Measurements from ENCODE around the gene P3H3.

P3H3 gene, protein sequence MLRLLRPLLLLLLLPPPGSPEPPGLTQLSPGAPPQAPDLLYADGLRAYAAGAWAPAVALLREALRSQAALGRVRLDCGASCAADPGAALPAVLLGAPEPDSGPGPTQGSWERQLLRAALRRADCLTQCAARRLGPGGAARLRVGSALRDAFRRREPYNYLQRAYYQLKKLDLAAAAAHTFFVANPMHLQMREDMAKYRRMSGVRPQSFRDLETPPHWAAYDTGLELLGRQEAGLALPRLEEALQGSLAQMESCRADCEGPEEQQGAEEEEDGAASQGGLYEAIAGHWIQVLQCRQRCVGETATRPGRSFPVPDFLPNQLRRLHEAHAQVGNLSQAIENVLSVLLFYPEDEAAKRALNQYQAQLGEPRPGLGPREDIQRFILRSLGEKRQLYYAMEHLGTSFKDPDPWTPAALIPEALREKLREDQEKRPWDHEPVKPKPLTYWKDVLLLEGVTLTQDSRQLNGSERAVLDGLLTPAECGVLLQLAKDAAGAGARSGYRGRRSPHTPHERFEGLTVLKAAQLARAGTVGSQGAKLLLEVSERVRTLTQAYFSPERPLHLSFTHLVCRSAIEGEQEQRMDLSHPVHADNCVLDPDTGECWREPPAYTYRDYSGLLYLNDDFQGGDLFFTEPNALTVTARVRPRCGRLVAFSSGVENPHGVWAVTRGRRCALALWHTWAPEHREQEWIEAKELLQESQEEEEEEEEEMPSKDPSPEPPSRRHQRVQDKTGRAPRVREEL

GRCh38 chr12:6827982-6828780 lies at the start of gene P3H3:
P3H3 (plus strand) TSS chr12:6828407; CDS start chr12:6828441, 34 bp downstream.
- DNase-seq (ENCODE audit: low read depth), result no peak

DNA sequence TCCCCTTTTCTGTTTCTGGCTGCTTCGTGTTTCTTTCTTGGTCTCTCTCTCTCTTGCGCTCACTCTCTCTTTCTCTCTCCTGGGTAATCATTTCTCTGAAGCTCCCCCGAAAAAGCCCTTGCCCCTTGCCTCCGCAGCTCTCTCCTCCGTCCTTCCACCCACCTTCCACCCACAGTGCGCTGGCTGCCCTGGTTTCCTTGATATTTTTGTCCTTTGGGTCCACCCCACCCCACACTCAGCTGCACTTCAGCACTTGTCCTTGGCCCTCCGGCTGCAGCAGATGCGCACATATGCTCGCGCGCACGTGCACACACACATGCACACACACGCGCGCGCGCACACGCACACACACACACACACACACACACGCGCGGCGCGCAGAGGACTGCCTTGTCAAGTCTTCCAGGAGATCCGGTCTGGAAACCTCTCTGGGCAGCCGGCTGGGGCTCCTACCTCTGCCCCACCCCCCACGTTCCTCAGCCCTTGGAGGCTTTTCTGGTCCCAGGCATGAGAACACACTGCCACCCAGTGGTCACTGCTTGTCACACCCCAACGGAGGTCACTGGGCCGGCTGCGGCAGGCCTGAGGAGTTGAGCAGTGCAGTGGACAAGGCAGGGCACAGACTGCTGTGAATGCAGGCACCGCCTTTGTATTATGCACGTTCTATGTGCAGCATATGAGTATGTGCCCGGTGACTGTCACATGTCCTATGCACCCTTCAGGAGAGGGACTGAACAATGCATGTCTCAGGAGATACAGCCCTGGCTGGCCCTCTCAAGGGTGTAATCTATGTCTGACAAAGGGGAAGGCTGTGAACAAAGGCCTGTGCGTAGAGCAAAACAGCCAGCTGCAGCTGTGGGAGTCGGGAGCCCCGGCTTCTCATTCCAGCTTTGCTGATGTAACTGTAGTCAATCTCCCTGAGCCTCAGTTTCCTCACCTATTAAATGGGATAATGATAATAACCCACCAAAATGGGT lies 49.3 kb upstream of the P3H3 start:
- peak; percentile 83 for DNase-seq (ENCODE audit: low read depth)

GRCh38 chr12:6779708-6780432 lies 48.3 kb upstream of the P3H3 start:
- no peak for DNase-seq (ENCODE audit: low read depth)

DNA sequence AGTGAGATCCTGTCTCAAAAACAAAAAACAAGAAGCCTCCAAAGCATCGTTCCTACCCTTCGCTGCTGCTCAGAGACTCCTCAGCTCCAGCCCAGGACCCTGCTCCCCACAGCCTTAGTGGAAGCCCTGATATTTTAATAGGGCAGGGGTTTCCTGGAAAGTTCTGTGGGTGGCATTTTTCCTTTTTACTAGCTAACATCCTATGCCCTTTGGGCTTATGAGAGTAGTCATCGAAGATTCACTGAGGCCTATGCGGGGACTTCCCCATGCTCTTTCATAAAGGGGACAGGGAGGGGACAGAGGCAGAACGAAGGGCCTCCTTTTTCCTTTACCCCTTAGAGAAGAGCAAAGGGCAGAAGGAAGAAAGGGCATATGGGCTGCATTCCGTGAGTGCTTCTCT lies 47.6 kb upstream of the P3H3 start:
- no peak for DNase-seq (ENCODE audit: low read depth)

- no peak for DNase-seq (ENCODE audit: low read depth)
These were observed 46.1 kb upstream of the P3H3 start for GRCh38 chr12:6782119-6782518.

- no peak for DNase-seq (ENCODE audit: low read depth)
These were observed 45.2 kb upstream of the P3H3 start for GRCh38 chr12:6782850-6783566.

DNA sequence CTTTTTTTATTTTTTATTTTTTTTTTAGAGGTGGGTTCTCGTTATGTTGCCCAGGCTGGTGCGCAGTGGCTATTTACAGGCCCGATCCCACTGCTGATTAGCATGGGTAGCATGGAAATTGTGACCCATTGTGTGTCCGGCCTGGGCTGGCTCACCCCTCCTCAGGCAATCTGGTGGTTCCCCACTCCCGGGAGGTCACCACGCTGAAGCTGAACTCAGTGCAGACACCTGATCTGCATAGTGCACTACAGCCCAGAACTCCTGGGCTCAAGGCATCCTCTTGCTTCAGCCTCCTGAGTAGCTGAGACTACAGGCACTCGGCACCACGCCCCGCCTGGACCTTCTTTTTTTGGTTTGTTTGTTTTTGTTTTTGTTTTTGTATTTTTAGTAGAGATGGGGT lies 44.4 kb upstream of the P3H3 start:
- no peak for DNase-seq (ENCODE audit: low read depth)

DNA sequence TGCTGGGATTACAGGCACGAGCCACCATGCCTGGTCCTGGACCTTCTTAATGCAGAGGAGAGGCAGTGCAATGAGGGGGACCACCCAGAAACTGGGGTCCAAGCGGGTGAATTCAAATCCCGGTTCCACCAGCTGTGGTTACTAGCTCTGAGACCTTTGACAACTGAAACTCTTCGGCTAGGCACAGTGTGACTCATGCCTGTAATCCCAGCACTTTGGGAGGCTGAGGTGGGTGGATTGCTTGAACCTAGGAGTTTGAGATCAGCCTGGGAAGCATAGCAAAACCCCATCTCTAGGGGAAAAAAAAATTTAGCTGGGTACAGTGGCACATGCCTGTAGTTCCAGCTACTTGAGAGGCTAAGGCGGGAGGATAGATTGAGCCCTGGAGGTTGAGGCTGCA lies 43.9 kb upstream of the P3H3 start:
- no peak for DNase-seq (ENCODE audit: low read depth)

- DNase-seq (ENCODE audit: low read depth), result no peak
These were observed 43.4 kb upstream of the P3H3 start for GRCh38 chr12:6784761-6785160.

- DNase-seq (ENCODE audit: low read depth), result no peak
These were observed 41.7 kb upstream of the P3H3 start for GRCh38 chr12:6786416-6787094.

DNA sequence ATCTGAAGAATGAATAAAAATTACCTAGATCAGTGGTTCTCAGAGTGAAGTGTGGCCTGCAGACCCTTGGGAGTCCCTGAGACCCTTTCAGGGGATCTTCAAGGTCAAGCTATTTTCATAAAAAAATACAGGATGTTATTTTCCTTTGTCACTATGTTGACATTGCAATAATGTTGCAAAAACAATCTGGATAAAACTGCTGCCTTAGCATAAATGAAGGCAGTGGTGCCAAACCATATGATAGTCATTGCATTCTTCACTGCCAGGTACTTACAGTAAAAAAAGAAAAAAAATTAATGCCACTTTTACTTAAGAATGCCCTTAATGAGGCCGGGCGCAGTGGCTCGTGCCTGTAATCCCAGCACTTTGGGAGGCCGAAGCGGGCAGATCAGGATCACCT lies 40.9 kb upstream of the P3H3 start:
- no peak for DNase-seq (ENCODE audit: low read depth)

DNA sequence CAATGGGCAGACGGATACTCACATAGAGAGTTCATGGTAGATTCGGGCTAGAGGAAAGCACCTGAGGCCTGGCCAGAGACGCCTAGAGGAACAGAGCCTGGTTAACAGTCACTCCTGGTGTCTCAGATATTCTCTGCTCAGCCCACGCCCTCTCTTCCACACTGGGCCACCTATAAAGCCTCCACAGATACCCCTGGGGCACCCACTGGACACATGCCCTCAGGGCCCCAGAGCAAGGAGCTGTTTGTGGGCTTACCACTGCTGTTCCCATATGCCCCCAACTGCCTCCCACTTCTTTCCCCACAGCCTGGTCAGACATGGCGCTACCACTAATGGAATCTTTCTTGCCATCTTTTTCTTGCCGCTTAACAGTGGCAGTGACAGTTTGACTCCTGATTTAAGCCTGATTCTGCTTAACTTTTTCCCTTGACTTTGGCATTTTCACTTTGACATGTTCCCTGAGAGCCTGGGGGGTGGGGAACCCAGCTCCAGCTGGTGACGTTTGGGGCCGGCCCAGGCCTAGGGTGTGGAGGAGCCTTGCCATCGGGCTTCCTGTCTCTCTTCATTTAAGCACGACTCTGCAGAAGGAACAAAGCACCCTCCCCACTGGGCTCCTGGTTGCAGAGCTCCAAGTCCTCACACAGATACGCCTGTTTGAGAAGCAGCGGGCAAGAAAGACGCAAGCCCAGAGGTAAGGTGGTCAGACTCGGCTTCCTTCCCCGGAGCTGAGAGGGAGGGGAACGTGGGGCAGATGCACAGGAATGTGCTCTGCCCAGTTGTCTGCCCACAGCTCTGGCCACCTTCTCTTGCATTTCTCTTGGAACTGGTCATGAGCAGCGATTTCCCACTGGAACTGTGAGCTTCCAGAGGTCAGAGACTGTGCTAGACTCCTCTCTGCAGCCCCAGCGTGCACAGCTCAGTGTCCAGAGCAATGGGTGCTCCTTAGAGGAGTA lies 39.0 kb upstream of the P3H3 start, which contains the start of gene CD4:
Gene CD4 (plus strand): TSS at position 557 of the 953 bp plus-strand sequence. CDS start 10,611 bp downstream, outside the sequence.
- DNase-seq (ENCODE audit: low read depth), result peak; percentile 48

- DNase-seq (ENCODE audit: low read depth), result no peak
These were observed 37.6 kb upstream of the P3H3 start for GRCh38 chr12:6790496-6791150.

GRCh38 chr12:6791931-6792520 lies 36.2 kb upstream of the P3H3 start:
- DNase-seq (ENCODE audit: low read depth), result no peak

GRCh38 chr12:6792522-6793201 lies 35.5 kb upstream of the P3H3 start:
- DNase-seq (ENCODE audit: low read depth), result no peak

GRCh38 chr12:6795088-6795487 lies 33.1 kb upstream of the P3H3 start:
- no peak for DNase-seq (ENCODE audit: low read depth)

DNA sequence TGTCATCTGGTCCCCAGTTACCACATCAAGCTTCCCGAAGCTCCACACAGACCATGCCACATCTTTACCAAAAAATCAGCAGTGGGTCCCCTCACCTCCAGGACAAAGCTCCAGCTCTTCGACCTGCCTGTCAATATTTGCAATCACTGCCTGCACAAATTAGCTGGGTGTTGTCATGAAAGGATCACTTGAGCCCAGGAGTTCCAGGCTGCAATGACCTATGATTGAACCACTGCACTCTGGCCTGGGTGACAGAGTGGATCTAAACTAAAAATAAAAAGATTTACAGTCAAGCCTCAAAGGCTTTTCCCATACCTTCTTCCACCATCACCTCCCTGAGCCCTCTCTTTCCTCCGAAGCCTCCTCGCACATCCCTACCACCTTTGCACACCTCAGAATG lies 31.6 kb upstream of the P3H3 start:
- DNase-seq (ENCODE audit: low read depth), result no peak
